GM12878 (cell line): ENCODE results near the gene FAR2. TPM values are rescaled to one million over a fixed set of nuclear protein-coding genes. Genes with fewer than 3 reads are reported as not detected.

ENCODE experiments used
- DPF2 ChIP-seq: fragments of 450-650 bp; IDR thresholded peaks from 2 replicates; pipeline ENCODE4 v1.6.1; 2017; ENCODE audit warnings: mild to moderate bottlenecking
- FOXK2 ChIP-seq: fragments of 450-650 bp; IDR thresholded peaks from 2 replicates; pipeline ENCODE4 v1.6.1; 2017; ENCODE audit warnings: mild to moderate bottlenecking, moderate library complexity
- RUNX3 ChIP-seq: IDR thresholded peaks from 2 replicates; pipeline ENCODE4 v1.6.1; 2012; ENCODE audit warnings: low read length, inconsistent platforms
- SIX5 ChIP-seq: IDR thresholded peaks from 2 replicates; pipeline ENCODE4 v1.6.1; 2011; ENCODE audit warnings: mild to moderate bottlenecking, low read depth, low read length, moderate library complexity; ENCODE audit not compliant: severe bottlenecking
- STAT3 ChIP-seq: IDR thresholded peaks from 2 replicates; pipeline ENCODE4 v1.6.1; 2011; ENCODE audit warnings: low read depth, low read length, improper control_type of control experiment
- TCF12 ChIP-seq: IDR thresholded peaks from 2 replicates; pipeline ENCODE4 v1.6.1; 2011; ENCODE audit warnings: low read depth, mild to moderate bottlenecking, low read length
- polyA plus RNA-seq, 11 experiments: library from polyadenylated mRNA; depleted of rRNA in 4 of 11; unstranded in 6 of 11; stranded (reverse) in 5 of 11; fragments of >200 nt; fragmentation: Nextera tagmentation in 4 of 11; fragmentation: Illumina TruSeq in 1 of 11; extraction: Ambion mirVana in 4 of 11; extraction: Trizol in 1 of 11; gene quantifications; 1 replicate in 1 of 11; 2 replicates in 10 of 11; pipeline versions ENCODE4 v1.2.1 to v1.2.3, GENCODE V29; 2011 to 2016; ENCODE audit warnings: inconsistent platforms in 2 of 11, missing spikeins in 2 of 11, low read depth in 1 of 11
- total RNA-seq, 4 experiments: library from RNA; depleted of rRNA in 3 of 4; stranded (reverse); fragments of >200 nt in 3 of 4; fragmentation: Illumina TruSeq in 1 of 4; extraction: Trizol in 1 of 4; gene quantifications; 2 replicates each; pipeline versions ENCODE4 v1.2.1 to v1.2.3, GENCODE V29; 2013 to 2021
- TF ChIP-seq, protein P1 (sequence below): fragments of 150-350 bp; IDR thresholded peaks from 2 replicates; pipeline ENCODE4 v1.6.1; 2016; ENCODE audit warnings: low read depth, low read length
- TF ChIP-seq, protein P2 (sequence below): fragments of 450-650 bp; IDR thresholded peaks from 2 replicates; pipeline ENCODE4 v1.6.1; 2016; ENCODE audit warnings: mild to moderate bottlenecking
- TF ChIP-seq, protein P3 (sequence below): IDR thresholded peaks from 2 replicates; pipeline ENCODE4 v1.6.1; 2012; ENCODE audit warnings: low read depth, low read length, improper control_type of control experiment
- TF ChIP-seq, protein P4 (sequence below): fragments of 450-650 bp; IDR thresholded peaks from 2 replicates; pipeline ENCODE4 v1.6.1; 2016; ENCODE audit warnings: mild to moderate bottlenecking, moderate library complexity, borderline replicate concordance

The FAR2 gene
- total and polyA plus RNA-seq, 10 of the 15 experiments (the other 5 are each of a cell fraction or from before 2014, with no cell fraction given): 0.50 to 1.1 (median 0.65) TPM

DNA sequence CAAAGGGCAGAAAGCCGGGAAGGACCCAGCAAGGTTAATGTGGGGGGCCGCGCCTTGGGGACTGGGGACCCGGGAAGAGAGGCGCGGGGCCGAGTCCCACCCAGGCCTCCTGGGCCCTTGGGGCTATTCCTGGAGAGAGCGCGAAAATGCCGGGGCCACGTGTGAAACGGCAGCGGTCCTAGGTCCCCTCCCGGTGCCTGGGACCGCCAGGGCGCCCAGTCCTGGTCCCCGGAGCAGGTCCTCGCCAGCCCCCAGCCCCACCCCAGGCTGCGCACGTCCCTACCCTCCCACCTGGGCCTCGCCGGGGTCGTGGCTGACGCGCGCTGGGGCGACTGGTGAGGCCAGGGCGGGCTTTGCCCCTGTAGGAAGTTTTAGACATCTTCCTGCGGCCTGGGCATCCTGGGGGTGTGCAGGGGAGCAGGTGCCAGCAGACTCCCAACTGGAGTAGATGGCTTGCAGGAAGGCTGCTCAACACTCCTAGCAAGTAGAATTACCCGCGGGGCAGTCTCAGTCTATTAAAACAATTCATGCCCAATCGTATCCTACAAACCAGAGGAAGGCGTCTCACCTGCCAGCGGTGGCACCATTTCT, 708 bp downstream of the FAR2 start (continued):
- TF ChIP-seq, protein P1, sequence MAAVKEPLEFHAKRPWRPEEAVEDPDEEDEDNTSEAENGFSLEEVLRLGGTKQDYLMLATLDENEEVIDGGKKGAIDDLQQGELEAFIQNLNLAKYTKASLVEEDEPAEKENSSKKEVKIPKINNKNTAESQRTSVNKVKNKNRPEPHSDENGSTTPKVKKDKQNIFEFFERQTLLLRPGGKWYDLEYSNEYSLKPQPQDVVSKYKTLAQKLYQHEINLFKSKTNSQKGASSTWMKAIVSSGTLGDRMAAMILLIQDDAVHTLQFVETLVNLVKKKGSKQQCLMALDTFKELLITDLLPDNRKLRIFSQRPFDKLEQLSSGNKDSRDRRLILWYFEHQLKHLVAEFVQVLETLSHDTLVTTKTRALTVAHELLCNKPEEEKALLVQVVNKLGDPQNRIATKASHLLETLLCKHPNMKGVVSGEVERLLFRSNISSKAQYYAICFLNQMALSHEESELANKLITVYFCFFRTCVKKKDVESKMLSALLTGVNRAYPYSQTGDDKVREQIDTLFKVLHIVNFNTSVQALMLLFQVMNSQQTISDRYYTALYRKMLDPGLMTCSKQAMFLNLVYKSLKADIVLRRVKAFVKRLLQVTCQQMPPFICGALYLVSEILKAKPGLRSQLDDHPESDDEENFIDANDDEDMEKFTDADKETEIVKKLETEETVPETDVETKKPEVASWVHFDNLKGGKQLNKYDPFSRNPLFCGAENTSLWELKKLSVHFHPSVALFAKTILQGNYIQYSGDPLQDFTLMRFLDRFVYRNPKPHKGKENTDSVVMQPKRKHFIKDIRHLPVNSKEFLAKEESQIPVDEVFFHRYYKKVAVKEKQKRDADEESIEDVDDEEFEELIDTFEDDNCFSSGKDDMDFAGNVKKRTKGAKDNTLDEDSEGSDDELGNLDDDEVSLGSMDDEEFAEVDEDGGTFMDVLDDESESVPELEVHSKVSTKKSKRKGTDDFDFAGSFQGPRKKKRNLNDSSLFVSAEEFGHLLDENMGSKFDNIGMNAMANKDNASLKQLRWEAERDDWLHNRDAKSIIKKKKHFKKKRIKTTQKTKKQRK: no peak
- TF ChIP-seq SIX5 (no peak), TCF12 (no peak), STAT3 (no peak), RUNX3 (no peak), DPF2 (no peak), FOXK2 (no peak)
- TF ChIP-seq, protein P2, sequence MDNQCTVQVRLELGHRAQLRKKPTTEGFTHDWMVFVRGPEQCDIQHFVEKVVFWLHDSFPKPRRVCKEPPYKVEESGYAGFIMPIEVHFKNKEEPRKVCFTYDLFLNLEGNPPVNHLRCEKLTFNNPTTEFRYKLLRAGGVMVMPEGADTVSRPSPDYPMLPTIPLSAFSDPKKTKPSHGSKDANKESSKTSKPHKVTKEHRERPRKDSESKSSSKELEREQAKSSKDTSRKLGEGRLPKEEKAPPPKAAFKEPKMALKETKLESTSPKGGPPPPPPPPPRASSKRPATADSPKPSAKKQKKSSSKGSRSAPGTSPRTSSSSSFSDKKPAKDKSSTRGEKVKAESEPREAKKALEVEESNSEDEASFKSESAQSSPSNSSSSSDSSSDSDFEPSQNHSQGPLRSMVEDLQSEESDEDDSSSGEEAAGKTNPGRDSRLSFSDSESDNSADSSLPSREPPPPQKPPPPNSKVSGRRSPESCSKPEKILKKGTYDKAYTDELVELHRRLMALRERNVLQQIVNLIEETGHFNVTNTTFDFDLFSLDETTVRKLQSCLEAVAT: no peak
- TF ChIP-seq, protein P3, sequence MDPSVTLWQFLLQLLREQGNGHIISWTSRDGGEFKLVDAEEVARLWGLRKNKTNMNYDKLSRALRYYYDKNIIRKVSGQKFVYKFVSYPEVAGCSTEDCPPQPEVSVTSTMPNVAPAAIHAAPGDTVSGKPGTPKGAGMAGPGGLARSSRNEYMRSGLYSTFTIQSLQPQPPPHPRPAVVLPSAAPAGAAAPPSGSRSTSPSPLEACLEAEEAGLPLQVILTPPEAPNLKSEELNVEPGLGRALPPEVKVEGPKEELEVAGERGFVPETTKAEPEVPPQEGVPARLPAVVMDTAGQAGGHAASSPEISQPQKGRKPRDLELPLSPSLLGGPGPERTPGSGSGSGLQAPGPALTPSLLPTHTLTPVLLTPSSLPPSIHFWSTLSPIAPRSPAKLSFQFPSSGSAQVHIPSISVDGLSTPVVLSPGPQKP: no peak
- TF ChIP-seq, protein P4, sequence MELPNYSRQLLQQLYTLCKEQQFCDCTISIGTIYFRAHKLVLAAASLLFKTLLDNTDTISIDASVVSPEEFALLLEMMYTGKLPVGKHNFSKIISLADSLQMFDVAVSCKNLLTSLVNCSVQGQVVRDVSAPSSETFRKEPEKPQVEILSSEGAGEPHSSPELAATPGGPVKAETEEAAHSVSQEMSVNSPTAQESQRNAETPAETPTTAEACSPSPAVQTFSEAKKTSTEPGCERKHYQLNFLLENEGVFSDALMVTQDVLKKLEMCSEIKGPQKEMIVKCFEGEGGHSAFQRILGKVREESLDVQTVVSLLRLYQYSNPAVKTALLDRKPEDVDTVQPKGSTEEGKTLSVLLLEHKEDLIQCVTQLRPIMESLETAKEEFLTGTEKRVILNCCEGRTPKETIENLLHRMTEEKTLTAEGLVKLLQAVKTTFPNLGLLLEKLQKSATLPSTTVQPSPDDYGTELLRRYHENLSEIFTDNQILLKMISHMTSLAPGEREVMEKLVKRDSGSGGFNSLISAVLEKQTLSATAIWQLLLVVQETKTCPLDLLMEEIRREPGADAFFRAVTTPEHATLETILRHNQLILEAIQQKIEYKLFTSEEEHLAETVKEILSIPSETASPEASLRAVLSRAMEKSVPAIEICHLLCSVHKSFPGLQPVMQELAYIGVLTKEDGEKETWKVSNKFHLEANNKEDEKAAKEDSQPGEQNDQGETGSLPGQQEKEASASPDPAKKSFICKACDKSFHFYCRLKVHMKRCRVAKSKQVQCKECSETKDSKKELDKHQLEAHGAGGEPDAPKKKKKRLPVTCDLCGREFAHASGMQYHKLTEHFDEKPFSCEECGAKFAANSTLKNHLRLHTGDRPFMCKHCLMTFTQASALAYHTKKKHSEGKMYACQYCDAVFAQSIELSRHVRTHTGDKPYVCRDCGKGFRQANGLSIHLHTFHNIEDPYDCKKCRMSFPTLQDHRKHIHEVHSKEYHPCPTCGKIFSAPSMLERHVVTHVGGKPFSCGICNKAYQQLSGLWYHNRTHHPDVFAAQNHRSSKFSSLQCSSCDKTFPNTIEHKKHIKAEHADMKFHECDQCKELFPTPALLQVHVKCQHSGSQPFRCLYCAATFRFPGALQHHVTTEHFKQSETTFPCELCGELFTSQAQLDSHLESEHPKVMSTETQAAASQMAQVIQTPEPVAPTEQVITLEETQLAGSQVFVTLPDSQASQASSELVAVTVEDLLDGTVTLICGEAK: no peak
